A549 (cell line): Measurements from ENCODE around the gene NAT8L. TPM values are rescaled to one million over a fixed set of nuclear protein-coding genes. Genes with fewer than 3 reads are reported as not detected.

Experiments used
- ATAC-seq, 2 experiments: fragments of 200-7000 bp in 1 of 2; fragments of >200 bp in 1 of 2; cut with Nextera tagmentation in 1 of 2; cut with Tn5 transposase in 1 of 2; 3 replicates each; pipeline versions ENCODE4 v1.8.0 to v1.9.1; 2018 to 2020; ENCODE audit warnings: mild to moderate bottlenecking in 1 of 2, moderate library complexity in 1 of 2
- CTCF ChIA-PET: fragments of 300-600 bp; sonication (Branson Sonifier 250); formaldehyde crosslinking; extraction: SDS; loops from one replicate; lab custom pipeline; 2021; ENCODE audit warnings: antibody characterized with exemption, inconsistent platforms; lab: Yijun Ruan, JAX
- POLR2A ChIA-PET: fragments of 350-600 bp; formaldehyde crosslinking; extraction: SDS; loops from one replicate; lab custom pipeline; 2021; ENCODE audit warnings: antibody characterized with exemption, inconsistent platforms; lab: Yijun Ruan, JAX
- DNase-seq, 2 experiments: peaks; one replicate each; pipeline versions ENCODE4 v3.0.0 to v3.0.0-alpha.2; 2011 to 2016; ENCODE audit warnings: low read depth in 1 of 2, low spot score in 1 of 2
- FAIRE-seq: peaks from 2 replicates; lab custom pipeline; 2011; peaks lifted over from hg19 to GRCh38; lab: Jason Lieb, UNC
- H3K27ac ChIP-seq, 2 experiments: fragments of >200 bp; sonication (Bioruptor Twin); formaldehyde crosslinking; 3 replicates each; pipeline ENCODE4 v1.5.1; 2016 to 2017
- H3K4me1 ChIP-seq: fragments of >200 bp; sonication (Bioruptor Twin); formaldehyde crosslinking; 3 replicates; pipeline ENCODE4 v1.6.1; 2016
- H3K4me2 ChIP-seq: fragments of >200 bp; sonication (Bioruptor Twin); formaldehyde crosslinking; 3 replicates; pipeline ENCODE4 v1.6.1; 2016
- H3K4me3 ChIP-seq: fragments of >200 bp; sonication (Bioruptor Twin); formaldehyde crosslinking; 3 replicates; pipeline ENCODE4 v1.5.1; 2016
- H3K9me3 ChIP-seq: fragments of >200 bp; sonication (Bioruptor Twin); formaldehyde crosslinking; 3 replicates; pipeline ENCODE4 v1.6.1; 2016
- CBX8 ChIP-seq: fragments of 200-600 bp; sonication (generic); IDR thresholded peaks from 2 replicates; pipeline ENCODE4 v1.6.1; 2016
- CTCF ChIP-seq: fragments of >200 bp; sonication (Bioruptor Twin); formaldehyde crosslinking; IDR thresholded peaks from 3 replicates; pipeline ENCODE4 v1.5.1; 2016
- E2F6 ChIP-seq: IDR thresholded peaks from 2 replicates; pipeline ENCODE4 v1.6.1; 2012; ENCODE audit warnings: low read depth, borderline replicate concordance
- EHF ChIP-seq: fragments of 250-450 bp; sonication (Bioruptor Pico); IDR thresholded peaks from 2 replicates; pipeline ENCODE4 v1.5.0; 2020; ENCODE audit warnings: mild to moderate bottlenecking
- ESRRA ChIP-seq: fragments of 150-350 bp; IDR thresholded peaks from 2 replicates; pipeline ENCODE4 v1.6.1; 2014; ENCODE audit warnings: mild to moderate bottlenecking, low read length, borderline replicate concordance
- FOSB ChIP-seq: fragments of 250-450 bp; sonication (Bioruptor Pico); IDR thresholded peaks from 2 replicates; pipeline ENCODE4 v1.5.0; 2020; ENCODE audit warnings: mild to moderate bottlenecking, moderate library complexity
- FOSL2 ChIP-seq, 2 experiments: fragments of 450-650 bp in 1 of 2; fragments of >200 bp in 1 of 2; sonication (Bioruptor Twin) in 1 of 2; formaldehyde crosslinking; IDR thresholded peaks; 2 replicates each; pipeline versions ENCODE4 v1.5.0 to v1.6.1; 2016 to 2020; ENCODE audit warnings: mild to moderate bottlenecking in 1 of 2, moderate library complexity in 1 of 2
- FOXS1 ChIP-seq: fragments of 250-450 bp; sonication (Bioruptor Pico); IDR thresholded peaks from 2 replicates; pipeline ENCODE4 v1.5.0; 2020; ENCODE audit warnings: mild to moderate bottlenecking, moderate library complexity
- HEYL ChIP-seq: fragments of 250-450 bp; sonication (Bioruptor Pico); IDR thresholded peaks from 2 replicates; pipeline ENCODE4 v1.8.0; 2021; ENCODE audit warnings: mild to moderate bottlenecking, moderate library complexity
- HOXB5 ChIP-seq: fragments of 250-450 bp; sonication (Bioruptor Pico); IDR thresholded peaks from 2 replicates; pipeline ENCODE4 v1.5.0; 2020; ENCODE audit warnings: mild to moderate bottlenecking, moderate library complexity
- NPAS2 ChIP-seq: fragments of 250-450 bp; sonication (Bioruptor Pico); IDR thresholded peaks from 2 replicates; pipeline ENCODE4 v1.8.0; 2022; ENCODE audit warnings: mild to moderate bottlenecking, moderate library complexity, borderline replicate concordance
- POLR2A ChIP-seq: IDR thresholded peaks from 2 replicates; pipeline ENCODE4 v1.6.1; 2012; ENCODE audit warnings: mild to moderate bottlenecking, low read length
- RARB ChIP-seq: fragments of 250-450 bp; sonication (Bioruptor Pico); IDR thresholded peaks from 2 replicates; pipeline ENCODE4 v1.8.0; 2021; ENCODE audit warnings: mild to moderate bottlenecking, moderate library complexity
- RFX5 ChIP-seq: fragments of 450-650 bp; IDR thresholded peaks from 2 replicates; pipeline ENCODE4 v1.7.1; 2014; ENCODE audit warnings: antibody characterized with exemption, mild to moderate bottlenecking, moderate library complexity
- SREBF2 ChIP-seq: fragments of 450-650 bp; IDR thresholded peaks from 2 replicates; pipeline ENCODE4 v1.6.1; 2014; ENCODE audit warnings: mild to moderate bottlenecking, moderate library complexity
- USF2 ChIP-seq: fragments of 450-650 bp; IDR thresholded peaks from 2 replicates; pipeline ENCODE4 v1.6.1; 2014; ENCODE audit warnings: antibody characterized with exemption
- ZFP36 ChIP-seq: fragments of 450-650 bp; IDR thresholded peaks from 2 replicates; pipeline ENCODE4 v1.6.1; 2014; ENCODE audit warnings: borderline replicate concordance; ENCODE audit not compliant: partially characterized antibody
- WGBS: methylation state at CpG from one replicate; pipeline ENCODE4 v1.1.6; 2017; ENCODE audit errors: missing lambda C conversion rate; 5-methylcytosine and 5-hydroxymethylcytosine counted together
- polyA plus RNA-seq, 4 experiments: library from polyadenylated mRNA; depleted of rRNA in 3 of 4; stranded (reverse); fragments of >200 nt; fragmentation: RNase III in 1 of 4; extraction: RNeasy Plus Mini Kit Qiagen cat#74134 plus additional on column Dnase treatment in 1 of 4; gene quantifications; 2 replicates in 3 of 4; 3 replicates in 1 of 4; pipeline ENCODE4 v1.2.3, GENCODE V29; 2011 to 2017
- TF ChIP-seq, protein P1 (sequence below): IDR thresholded peaks from 2 replicates; pipeline ENCODE4 v1.6.1; 2012
- TF ChIP-seq, protein P2 (sequence below): IDR thresholded peaks from 2 replicates; pipeline ENCODE4 v1.6.1; 2012
- TF ChIP-seq, protein P3 (sequence below): fragments of 200-600 bp; sonication (generic); IDR thresholded peaks from 2 replicates; pipeline ENCODE4 v1.6.1; 2016; ENCODE audit warnings: antibody characterized with exemption, mild to moderate bottlenecking, moderate library complexity

Gene NAT8L
- polyA plus RNA-seq, 2 of the 4 experiments (the other 2 are of a cell fraction), result 2.6 to 8.2 TPM

DNA sequence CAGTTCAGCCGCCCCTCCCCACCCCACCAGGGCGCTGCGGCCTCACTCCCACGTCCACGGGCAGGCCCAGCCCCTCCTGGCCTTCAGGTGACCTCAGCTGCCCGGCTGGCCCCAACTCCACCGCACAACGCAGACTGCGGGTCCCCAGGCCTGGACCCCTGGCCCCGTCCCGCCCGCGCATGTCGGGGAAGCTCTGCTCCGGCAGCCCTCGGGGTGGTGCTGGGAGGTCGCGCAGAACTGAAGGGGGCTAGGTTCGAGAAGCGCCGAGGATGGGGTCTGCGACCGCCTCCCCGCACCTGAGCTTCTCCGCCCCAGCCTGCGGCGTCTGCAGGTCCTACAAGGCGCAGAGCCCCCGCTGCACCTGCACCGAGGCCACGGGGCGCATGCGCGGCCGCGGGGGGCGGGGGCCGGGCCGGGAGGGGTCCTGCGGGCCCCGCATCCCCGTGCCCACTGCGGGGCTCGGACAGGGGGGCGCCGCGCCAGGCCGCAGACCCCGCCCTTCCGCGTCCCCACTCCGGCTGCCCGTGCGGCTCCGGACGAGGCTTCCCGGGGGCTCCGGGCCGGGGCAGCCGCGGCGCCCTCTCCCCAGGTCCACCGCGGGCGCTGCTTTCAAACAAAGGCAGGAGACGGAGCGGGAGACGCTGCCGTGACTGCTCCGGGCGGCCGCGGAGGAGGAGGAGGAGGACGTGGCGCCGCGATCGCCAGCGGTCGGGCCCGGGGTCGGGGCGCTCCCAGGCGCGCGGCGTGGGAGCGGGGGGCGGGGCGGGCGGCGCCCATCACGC lies 672 bp upstream of the NAT8L start:
- H3K4me2 ChIP-seq, result peak overlapping the region; percentile 88
- no peak for FAIRE-seq

GRCh38 chr4:2059726-2060602 lies 837 bp downstream of the NAT8L start:
- peak; percentile 30 to 44; a peak in 2 of 6 replicates for ATAC-seq
- ChIA-PET POLR2A (interaction anchor here (0.6 kb wide), 1 partner anchor 30 kb away, joined by 3 read pairs; no protein-coding TSS in a partner anchor), CTCF (no interaction called here)
- WGBS, result 78% methylated on average over 12 of the region's 102 CpGs
- TF ChIP-seq ESRRA (0 out of 2 replicates have a peak, but pooled peaks have one; percentile 35), USF2 (no peak), FOXS1 (CRISPR knock-in tag) (no peak), SREBF2 (no peak), RFX5 (no peak), NPAS2 (CRISPR knock-in tag) (no peak)
- TF ChIP-seq, protein P1, sequence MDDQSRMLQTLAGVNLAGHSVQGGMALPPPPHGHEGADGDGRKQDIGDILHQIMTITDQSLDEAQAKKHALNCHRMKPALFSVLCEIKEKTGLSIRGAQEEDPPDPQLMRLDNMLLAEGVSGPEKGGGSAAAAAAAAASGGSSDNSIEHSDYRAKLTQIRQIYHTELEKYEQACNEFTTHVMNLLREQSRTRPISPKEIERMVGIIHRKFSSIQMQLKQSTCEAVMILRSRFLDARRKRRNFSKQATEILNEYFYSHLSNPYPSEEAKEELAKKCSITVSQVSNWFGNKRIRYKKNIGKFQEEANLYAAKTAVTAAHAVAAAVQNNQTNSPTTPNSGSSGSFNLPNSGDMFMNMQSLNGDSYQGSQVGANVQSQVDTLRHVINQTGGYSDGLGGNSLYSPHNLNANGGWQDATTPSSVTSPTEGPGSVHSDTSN, result no peak
- no peak for FAIRE-seq
- DNase-seq, result no peak
- Histone ChIP-seq H3K4me3 (peak overlapping the region; percentile 92), H3K9me3 (no peaks in the 10 kb centered on the region), H3K27ac (peak overlapping the region; percentile 80 to 96), H3K4me1 (peaks cover 11% of the 10 kb centered on the region; the same call in 1 of the 3 replicates), H3K4me2 (peak overlapping the region; percentile 91)

More for the DNA sequence above, 672 bp upstream of the NAT8L start:
- Histone ChIP-seq H3K27ac (peak overlapping the region; percentile 82 to 96), H3K9me3 (no peaks in the 10 kb centered on the region), H3K4me3 (peak overlapping the region; percentile 92)
- CTCF ChIA-PET, result no interaction called here
- WGBS, result 81% methylated on average over 3 of the region's 93 CpGs
- POLR2A ChIA-PET, result interaction anchor here (1.2 kb wide), 1 partner anchor 50 kb away, joined by 5 read pairs; the partner anchor contains the start of gene NELFA
- peak; percentile 30 to 44; a peak in 3 of 6 replicates for ATAC-seq
- TF ChIP-seq POLR2A (no peak), CBX8 (no peak)
- TF ChIP-seq, protein P2, sequence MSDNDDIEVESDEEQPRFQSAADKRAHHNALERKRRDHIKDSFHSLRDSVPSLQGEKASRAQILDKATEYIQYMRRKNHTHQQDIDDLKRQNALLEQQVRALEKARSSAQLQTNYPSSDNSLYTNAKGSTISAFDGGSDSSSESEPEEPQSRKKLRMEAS, result 0 out of 2 replicates have a peak, but pooled peaks have one; percentile 1
- TF ChIP-seq, all 56 proteins: peak for 1
- DNase-seq, result peak in 1 of 2 experiments; percentile 49
- H3K4me1 ChIP-seq, result peaks cover 11% of the 10 kb centered on the region; the same call in 1 of the 3 replicates

- ChIA-PET CTCF (no interaction called here), POLR2A (interaction anchor here (0.6 kb wide), 1 partner anchor 29 kb away, joined by 3 read pairs; no protein-coding TSS in a partner anchor)
- H3K4me3 ChIP-seq, result no peak overlapping the region
- TF ChIP-seq POLR2A (no peak), RFX5 (no peak), NPAS2 (CRISPR knock-in tag) (no peak), HEYL (CRISPR knock-in tag) (no peak), FOSB (CRISPR knock-in tag) (no peak), E2F6 (no peak), RARB (no peak), ZFP36 (no peak), EHF (CRISPR knock-in tag) (no peak), FOSL2 (IDR thresholded peaks at IDR 0.05) (no peak), FOSL2 (CRISPR knock-in tag; IDR thresholded peaks at IDR 0.05) (no peak), HOXB5 (CRISPR knock-in tag) (no peak), CTCF (no peak)
- TF ChIP-seq, protein P3, sequence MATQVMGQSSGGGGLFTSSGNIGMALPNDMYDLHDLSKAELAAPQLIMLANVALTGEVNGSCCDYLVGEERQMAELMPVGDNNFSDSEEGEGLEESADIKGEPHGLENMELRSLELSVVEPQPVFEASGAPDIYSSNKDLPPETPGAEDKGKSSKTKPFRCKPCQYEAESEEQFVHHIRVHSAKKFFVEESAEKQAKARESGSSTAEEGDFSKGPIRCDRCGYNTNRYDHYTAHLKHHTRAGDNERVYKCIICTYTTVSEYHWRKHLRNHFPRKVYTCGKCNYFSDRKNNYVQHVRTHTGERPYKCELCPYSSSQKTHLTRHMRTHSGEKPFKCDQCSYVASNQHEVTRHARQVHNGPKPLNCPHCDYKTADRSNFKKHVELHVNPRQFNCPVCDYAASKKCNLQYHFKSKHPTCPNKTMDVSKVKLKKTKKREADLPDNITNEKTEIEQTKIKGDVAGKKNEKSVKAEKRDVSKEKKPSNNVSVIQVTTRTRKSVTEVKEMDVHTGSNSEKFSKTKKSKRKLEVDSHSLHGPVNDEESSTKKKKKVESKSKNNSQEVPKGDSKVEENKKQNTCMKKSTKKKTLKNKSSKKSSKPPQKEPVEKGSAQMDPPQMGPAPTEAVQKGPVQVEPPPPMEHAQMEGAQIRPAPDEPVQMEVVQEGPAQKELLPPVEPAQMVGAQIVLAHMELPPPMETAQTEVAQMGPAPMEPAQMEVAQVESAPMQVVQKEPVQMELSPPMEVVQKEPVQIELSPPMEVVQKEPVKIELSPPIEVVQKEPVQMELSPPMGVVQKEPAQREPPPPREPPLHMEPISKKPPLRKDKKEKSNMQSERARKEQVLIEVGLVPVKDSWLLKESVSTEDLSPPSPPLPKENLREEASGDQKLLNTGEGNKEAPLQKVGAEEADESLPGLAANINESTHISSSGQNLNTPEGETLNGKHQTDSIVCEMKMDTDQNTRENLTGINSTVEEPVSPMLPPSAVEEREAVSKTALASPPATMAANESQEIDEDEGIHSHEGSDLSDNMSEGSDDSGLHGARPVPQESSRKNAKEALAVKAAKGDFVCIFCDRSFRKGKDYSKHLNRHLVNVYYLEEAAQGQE, result no peak
Observed at GRCh38 chr4:2060611-2061185, 1.6 kb downstream of the NAT8L start.

More at GRCh38 chr4:2060611-2061185, 1.6 kb downstream of the NAT8L start:
- H3K9me3 ChIP-seq, result no peaks in the 10 kb centered on the region
- no peak for ATAC-seq
- WGBS, result 82% methylated on average over 12 of the region's 54 CpGs
- H3K4me2 ChIP-seq, result peak overlapping the region; percentile 91
- H3K27ac ChIP-seq, result peak overlapping the region in 1 of 2 experiments; percentile 96; a peak in 4 of 6 replicates
- FAIRE-seq, result no peak
- DNase-seq, result no peak
- H3K4me1 ChIP-seq, result peaks cover 11% of the 10 kb centered on the region; the same call in 1 of the 3 replicates
